ENCODE results near the gene NEDD1.

The NEDD1 gene

DNA sequence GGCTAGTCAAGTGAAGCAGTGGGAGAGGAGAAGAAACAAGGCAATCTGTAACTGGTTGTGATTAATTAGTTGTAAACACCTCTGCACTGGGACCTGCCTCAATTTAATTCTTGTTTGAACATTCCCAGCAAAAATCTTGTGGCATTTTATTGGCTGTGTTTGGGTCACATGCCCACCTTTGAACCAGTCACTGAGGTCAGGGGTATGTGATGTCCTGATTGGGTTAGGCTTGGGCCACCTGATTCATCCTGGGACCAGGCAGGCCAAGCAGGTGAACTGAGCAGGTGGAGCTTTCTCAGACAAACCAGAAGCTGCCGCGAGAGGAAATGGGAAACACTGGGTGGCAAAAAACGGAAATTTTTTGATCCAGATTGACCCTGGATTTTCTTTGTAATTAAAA lies 72.5 kb downstream of the NEDD1 start:
- H3K4me1 ChIP-seq = no peaks in the 10 kb centered on the region
- no peaks in the 10 kb centered on the region for H3K9me3 ChIP-seq
- no peaks in the 10 kb centered on the region for H3K36me3 ChIP-seq
- no peak overlapping the region for H3K4me2 ChIP-seq
- TF ChIP-seq Cebpa-rat (IDR thresholded peaks at IDR 0.05) = no peak
- no peak overlapping the region for H3K4me3 ChIP-seq
- H3K9ac ChIP-seq = no peak overlapping the region
- no peaks in the 10 kb centered on the region for H4K20me1 ChIP-seq
- H3K27me3 ChIP-seq = no peaks in the 10 kb centered on the region
- H3K27ac ChIP-seq = no peak overlapping the region

DNA sequence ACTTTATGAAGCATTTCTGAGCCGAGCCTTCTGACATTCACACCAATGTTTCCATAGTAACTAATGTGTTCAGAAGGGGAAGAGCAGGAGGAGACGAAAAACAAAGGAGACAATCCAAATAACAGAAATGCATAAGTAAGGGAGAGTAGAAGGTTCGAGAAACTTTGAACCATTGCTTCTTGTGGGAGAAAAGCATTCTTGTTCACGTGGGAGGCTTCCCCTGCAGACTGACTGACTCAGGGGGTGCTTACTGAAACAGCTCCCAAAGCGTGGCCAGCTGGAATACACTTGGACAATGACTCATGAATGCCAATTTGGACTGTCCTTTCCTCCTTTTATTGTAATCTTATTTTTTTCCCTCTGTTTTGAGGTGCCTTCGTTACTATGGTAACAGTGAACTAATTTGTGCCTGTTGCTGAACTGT lies 73.9 kb downstream of the NEDD1 start:
- H3K4me2 ChIP-seq = no peak overlapping the region
- H3K36me3 ChIP-seq = no peaks in the 10 kb centered on the region
- no peak overlapping the region for H3K9ac ChIP-seq
- no peaks in the 10 kb centered on the region for H4K20me1 ChIP-seq
- H3K27ac ChIP-seq = no peak overlapping the region
- no peaks in the 10 kb centered on the region for H3K27me3 ChIP-seq
- no peak overlapping the region for H3K4me3 ChIP-seq
- no peaks in the 10 kb centered on the region for H3K9me3 ChIP-seq
- no peak for TF ChIP-seq Cebpa-rat (IDR thresholded peaks at IDR 0.05)
- H3K4me1 ChIP-seq = no peaks in the 10 kb centered on the region

DNA sequence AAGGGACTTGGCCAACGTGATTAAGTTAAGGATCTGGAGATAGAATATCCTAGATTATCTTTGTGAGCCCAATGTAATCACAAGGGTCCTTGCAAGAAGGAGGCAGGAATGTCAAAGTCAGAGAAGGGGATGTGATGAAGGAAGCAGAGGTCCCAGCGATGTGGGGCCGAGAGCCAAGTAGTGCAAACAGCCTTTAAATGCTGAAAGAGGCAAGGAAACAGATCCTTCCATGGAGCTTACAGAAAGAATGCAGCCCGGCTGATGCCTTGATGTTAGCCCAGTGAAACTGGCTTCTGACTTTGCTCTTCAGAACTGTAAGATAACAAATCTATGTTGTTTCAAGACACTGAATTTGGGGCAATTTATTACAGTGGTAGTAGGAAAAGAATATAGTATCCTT lies 74.9 kb downstream of the NEDD1 start:
- H3K27ac ChIP-seq = no peak overlapping the region
- H4K20me1 ChIP-seq = no peaks in the 10 kb centered on the region
- no peak overlapping the region for H3K4me2 ChIP-seq
- no peaks in the 10 kb centered on the region for H3K27me3 ChIP-seq
- no peaks in the 10 kb centered on the region for H3K36me3 ChIP-seq
- H3K4me1 ChIP-seq = no peaks in the 10 kb centered on the region
- H3K9ac ChIP-seq = no peak overlapping the region
- no peaks in the 10 kb centered on the region for H3K9me3 ChIP-seq
- no peak for TF ChIP-seq Cebpa-rat (IDR thresholded peaks at IDR 0.05)
- H3K4me3 ChIP-seq = no peak overlapping the region

DNA sequence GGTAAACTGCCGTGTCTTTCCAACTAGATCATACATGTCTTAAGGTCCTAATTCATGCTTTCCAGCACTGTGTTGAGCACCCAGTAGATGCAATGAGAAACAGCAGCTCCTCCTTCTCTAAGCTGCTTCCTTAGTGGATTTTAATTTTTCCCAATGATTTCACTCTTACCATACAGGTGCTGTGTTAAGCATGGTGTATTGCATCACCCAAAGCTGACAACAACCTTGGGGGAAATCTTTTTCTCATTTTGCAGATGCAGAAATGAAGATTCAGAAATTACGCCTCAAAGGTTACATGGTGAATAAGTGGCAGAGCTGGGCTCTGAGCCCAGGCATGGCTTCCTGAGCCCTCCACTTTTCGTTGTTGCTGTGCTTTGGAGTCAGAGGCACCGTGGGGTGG lies 75.6 kb downstream of the NEDD1 start:
- Histone ChIP-seq H3K4me2 (no peak overlapping the region), H3K36me3 (no peaks in the 10 kb centered on the region), H3K4me3 (no peak overlapping the region), H3K27me3 (no peaks in the 10 kb centered on the region), H3K27ac (no peak overlapping the region), H3K9me3 (no peaks in the 10 kb centered on the region), H3K9ac (no peak overlapping the region), H3K4me1 (no peaks in the 10 kb centered on the region), H4K20me1 (no peaks in the 10 kb centered on the region)
- TF ChIP-seq Cebpa-rat (IDR thresholded peaks at IDR 0.05) = no peak

DNA sequence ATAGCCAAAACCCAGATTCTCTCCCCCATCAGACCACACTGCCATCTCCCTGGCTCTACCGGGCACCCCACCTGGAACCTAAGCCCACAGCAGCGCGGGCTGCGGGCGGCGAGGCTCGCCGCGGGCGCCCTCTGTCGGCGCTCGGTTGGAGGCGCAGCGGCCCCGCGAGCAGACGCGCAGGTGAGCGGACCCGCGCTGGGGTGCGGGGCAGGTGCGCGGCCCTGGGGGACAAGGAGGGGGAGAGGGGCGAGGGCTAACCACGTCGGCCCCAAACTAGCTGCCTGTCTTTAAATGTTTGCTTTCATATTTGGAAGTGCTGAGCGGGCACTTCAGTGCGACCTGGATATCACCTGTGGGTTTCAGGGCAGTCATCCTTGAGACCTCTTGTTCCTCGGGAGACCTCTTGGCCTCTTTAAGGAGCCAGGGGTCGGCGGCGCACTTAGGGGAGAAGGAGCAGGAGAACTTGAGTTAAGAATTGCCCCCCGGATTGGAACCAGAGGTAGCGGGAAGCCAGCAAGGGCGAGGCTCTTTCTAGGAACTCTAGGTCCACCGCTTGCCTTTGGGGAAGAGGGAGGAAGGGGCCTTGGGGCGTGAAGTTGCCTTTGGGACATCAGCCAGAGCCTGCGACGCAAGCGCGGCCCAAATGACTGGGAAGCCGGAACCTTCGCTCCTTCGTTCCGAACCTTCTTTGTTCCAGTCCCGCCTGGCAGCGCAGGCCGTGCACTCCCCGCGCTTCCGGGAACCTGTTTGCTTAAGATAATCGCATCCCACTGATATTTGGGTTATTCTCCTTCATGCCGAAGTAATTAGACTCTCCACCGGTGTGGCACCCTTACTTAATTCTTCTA lies 78.7 kb downstream of the NEDD1 start:
- Histone ChIP-seq H3K36me3 (no peaks in the 10 kb centered on the region), H3K4me2 (no peak overlapping the region), H3K27me3 (no peaks in the 10 kb centered on the region), H3K9me3 (no peaks in the 10 kb centered on the region), H3K4me1 (no peaks in the 10 kb centered on the region), H3K4me3 (no peak overlapping the region), H3K27ac (no peak overlapping the region), H4K20me1 (no peaks in the 10 kb centered on the region), H3K9ac (no peak overlapping the region)
- TF ChIP-seq Cebpa-rat (IDR thresholded peaks at IDR 0.05) = no peak

DNA sequence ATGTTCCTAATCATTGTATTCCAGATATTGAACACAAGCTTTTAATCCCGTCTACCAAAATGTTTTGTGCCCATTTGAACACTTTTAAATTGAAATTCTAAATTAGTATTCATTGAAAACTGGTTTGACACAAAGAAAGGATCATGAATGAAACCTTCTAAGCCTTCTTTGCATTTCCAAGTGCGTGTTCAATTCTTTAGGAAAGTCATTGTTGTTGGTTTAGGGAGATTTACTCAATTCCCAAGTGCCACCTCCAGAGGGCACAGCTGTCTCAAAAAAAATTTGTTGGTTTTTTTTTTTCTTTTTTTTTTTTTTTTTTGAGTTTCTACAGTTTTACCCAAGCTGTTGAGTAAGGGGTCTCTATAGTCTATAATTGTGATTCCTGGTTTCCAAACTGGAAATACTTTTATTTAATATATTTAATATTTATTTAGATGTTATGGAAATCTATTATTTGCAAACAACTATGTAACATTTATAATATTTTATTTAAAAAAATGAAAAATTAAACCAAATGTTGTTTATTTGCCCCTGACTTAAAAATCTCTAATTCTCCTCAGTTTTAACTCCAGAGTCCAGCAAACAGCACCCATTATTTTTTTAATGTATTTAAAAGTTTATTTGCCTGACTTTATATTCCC lies 79.9 kb downstream of the NEDD1 start:
- H3K9ac ChIP-seq = no peak overlapping the region
- H3K4me2 ChIP-seq = no peak overlapping the region
- no peak overlapping the region for H3K27ac ChIP-seq
- no peaks in the 10 kb centered on the region for H3K4me1 ChIP-seq
- TF ChIP-seq Cebpa-rat (IDR thresholded peaks at IDR 0.05) = no peak
- H3K4me3 ChIP-seq = no peak overlapping the region
- no peaks in the 10 kb centered on the region for H3K27me3 ChIP-seq
- no peaks in the 10 kb centered on the region for H3K36me3 ChIP-seq
- H4K20me1 ChIP-seq = no peaks in the 10 kb centered on the region
- no peaks in the 10 kb centered on the region for H3K9me3 ChIP-seq

DNA sequence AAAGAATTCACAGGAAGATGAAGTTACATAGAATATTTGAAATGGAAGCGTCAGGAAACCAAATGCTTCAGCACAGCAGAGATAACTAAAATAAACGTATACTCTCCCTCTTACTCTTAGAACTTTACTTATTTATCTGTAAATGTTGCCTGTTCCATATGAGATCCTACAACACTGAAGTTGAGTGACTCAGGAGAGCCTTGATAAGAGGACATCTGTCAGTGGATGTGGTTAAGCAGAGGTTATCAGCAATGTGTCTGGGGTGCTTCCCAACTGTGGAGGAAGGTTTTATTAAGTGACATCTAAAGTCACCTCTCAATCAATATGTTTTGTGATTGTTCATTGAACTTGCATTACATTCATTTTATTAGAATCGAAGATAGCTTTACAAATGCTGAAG lies 81.9 kb downstream of the NEDD1 start:
- peaks cover 1% of the 10 kb centered on the region; the same call in 1 of the 2 replicates for H3K4me1 ChIP-seq
- no peaks in the 10 kb centered on the region for H3K36me3 ChIP-seq
- no peak overlapping the region for H3K4me2 ChIP-seq
- H3K27me3 ChIP-seq = no peaks in the 10 kb centered on the region
- H3K9me3 ChIP-seq = no peaks in the 10 kb centered on the region
- no peaks in the 10 kb centered on the region for H4K20me1 ChIP-seq
- H3K4me3 ChIP-seq = no peak overlapping the region
- TF ChIP-seq Cebpa-rat (IDR thresholded peaks at IDR 0.05) = no peak
- H3K9ac ChIP-seq = no peak overlapping the region
- no peak overlapping the region for H3K27ac ChIP-seq

DNA sequence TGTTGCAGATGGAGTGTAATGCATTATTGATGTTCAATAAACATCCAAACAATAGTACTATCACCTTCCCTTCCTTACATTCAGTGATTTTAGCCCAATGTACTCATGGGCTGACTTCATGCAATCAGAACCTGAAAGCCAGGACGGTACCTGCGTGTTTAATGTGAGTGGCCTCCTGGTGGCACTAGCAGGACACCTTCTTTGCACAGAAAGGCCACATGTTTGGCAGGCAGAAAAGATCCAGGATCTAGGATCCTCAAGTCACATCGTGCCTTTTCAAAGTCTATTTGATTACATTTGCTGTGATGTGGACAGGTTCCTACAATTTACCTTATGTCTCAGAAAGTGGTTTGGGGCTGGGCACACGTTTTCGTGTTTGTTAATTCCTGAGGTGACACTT lies 82.9 kb downstream of the NEDD1 start:
- no peak overlapping the region for H3K9ac ChIP-seq
- H4K20me1 ChIP-seq = no peaks in the 10 kb centered on the region
- no peaks in the 10 kb centered on the region for H3K27me3 ChIP-seq
- H3K9me3 ChIP-seq = no peaks in the 10 kb centered on the region
- TF ChIP-seq Cebpa-rat (IDR thresholded peaks at IDR 0.05) = no peak
- no peak overlapping the region for H3K4me3 ChIP-seq
- H3K4me2 ChIP-seq = no peak overlapping the region
- H3K27ac ChIP-seq = no peak overlapping the region
- no peaks in the 10 kb centered on the region for H3K36me3 ChIP-seq
- peaks cover 11% of the 10 kb centered on the region for H3K4me1 ChIP-seq

DNA sequence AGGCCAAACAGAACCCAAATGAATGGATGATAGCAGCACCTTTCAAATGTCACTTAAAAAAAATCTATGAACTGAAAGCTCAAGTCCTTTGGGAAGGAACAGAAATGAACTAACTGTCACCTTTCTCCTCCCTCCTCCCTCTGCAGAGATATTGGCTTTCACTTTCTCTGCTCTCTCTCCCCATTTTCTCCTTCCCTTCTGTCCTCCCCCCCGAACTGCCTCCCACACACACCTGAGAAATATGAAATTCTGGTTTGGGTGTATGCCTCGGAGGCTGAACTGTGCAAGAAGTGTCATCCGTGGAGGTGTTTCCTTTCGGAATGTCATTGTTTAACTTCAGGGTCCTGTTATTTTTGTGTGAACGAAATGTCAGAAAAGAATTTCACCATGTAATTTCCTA lies 87.8 kb downstream of the NEDD1 start:
- Histone ChIP-seq H3K27ac (peak overlapping the region; percentile 35; the same call in 1 of the 2 replicates), H3K4me3 (no peak overlapping the region), H4K20me1 (no peaks in the 10 kb centered on the region), H3K27me3 (no peaks in the 10 kb centered on the region), H3K36me3 (no peaks in the 10 kb centered on the region), H3K9ac (no peak overlapping the region), H3K4me2 (peak overlapping the region; percentile 71), H3K4me1 (peaks cover 23% of the 10 kb centered on the region), H3K9me3 (no peaks in the 10 kb centered on the region)
- TF ChIP-seq Cebpa-rat (IDR thresholded peaks at IDR 0.05) = no peak

DNA sequence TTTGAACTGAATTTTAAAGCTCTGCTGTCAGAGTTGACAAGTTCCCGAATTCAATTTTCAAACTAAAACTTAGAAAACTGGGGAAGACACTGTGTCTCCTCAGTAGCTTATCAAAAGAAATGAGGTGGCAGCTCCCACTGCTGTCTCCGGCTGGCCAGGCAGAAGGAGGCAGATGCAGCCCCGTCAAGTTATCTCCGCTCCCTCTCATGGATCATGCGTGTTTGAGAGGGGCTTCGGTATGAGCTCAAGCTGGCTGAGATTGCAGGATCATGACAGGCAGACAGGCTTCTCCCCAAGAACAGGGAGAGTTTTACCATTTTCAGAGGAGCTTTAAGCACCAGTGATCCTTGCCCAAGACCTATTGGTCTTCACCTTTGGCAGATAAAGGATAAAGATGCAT lies 88.8 kb downstream of the NEDD1 start:
- Histone ChIP-seq H3K4me2 (peak overlapping the region; percentile 71), H3K9ac (no peak overlapping the region), H3K4me1 (peaks cover 23% of the 10 kb centered on the region), H3K9me3 (no peaks in the 10 kb centered on the region), H3K4me3 (no peak overlapping the region), H3K36me3 (no peaks in the 10 kb centered on the region), H3K27me3 (no peaks in the 10 kb centered on the region), H4K20me1 (no peaks in the 10 kb centered on the region), H3K27ac (no peak overlapping the region)
- no peak for TF ChIP-seq Cebpa-rat (IDR thresholded peaks at IDR 0.05)

Data from BLaER1 (cell line).